ENCODE results near the gene DRD2.

DNA sequence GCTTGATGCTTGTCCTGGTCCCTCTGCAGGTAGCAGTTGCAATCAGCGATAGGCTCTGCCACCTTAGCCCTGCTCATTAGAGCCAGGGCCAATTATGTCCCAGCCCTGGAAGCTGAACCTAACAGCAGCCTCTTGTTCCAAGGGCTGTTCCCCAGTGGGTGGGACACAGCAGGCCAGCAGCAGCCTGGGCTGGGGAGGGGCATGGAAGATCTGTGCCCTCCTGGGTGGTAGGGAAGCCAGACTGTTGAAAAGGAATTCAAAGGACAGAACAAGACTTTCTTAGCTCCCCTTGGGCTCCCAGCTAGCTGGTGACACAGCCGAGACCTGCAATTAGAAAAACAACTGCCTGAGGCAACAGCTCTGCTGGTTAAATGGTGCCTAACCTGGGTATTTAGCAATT lies 17.4 kb downstream of the DRD2 start:
- TF ChIP-seq, protein P1, sequence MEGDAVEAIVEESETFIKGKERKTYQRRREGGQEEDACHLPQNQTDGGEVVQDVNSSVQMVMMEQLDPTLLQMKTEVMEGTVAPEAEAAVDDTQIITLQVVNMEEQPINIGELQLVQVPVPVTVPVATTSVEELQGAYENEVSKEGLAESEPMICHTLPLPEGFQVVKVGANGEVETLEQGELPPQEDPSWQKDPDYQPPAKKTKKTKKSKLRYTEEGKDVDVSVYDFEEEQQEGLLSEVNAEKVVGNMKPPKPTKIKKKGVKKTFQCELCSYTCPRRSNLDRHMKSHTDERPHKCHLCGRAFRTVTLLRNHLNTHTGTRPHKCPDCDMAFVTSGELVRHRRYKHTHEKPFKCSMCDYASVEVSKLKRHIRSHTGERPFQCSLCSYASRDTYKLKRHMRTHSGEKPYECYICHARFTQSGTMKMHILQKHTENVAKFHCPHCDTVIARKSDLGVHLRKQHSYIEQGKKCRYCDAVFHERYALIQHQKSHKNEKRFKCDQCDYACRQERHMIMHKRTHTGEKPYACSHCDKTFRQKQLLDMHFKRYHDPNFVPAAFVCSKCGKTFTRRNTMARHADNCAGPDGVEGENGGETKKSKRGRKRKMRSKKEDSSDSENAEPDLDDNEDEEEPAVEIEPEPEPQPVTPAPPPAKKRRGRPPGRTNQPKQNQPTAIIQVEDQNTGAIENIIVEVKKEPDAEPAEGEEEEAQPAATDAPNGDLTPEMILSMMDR (IDR thresholded peaks at IDR 0.05; ENCODE audit: low read length) = no peak
- TF ChIP-seq EZH2 (optimal IDR thresholded peaks at IDR 0.05; ENCODE audit: low read depth, low read length) (no peak), EZH2phosphoT487 (IDR thresholded peaks at IDR 0.05; ENCODE audit: low read length) (no peak)

Data from MM.1S (cell line).